NAMALWA (cell line): ENCODE data around the gene EDRF1.

Experiments
- DNase-seq: peaks from one replicate; pipeline ENCODE4 v3.0.0-alpha.2; 2015; ENCODE audit warnings: low spot score

Gene EDRF1

DNA sequence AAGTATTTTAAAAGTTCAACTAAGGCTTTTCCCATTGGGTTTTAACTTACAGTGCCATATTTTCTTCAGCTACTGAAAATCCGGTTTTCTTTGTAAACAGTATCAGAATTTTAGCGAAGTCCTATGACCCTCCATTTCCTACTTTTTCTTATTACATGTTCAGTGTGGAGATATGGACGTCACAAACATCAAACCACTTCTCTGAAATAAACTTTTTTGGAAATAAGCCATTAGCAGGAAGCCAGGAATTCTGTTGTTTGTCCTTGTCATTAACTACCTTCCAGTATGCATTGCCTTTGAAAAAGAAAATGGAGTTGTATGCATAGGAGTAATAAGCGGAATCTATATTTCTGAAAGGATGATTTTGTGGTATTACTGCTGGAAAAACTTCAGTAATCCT is 47.0 kb downstream of the EDRF1 start:
- DNase-seq = no peak

DNA sequence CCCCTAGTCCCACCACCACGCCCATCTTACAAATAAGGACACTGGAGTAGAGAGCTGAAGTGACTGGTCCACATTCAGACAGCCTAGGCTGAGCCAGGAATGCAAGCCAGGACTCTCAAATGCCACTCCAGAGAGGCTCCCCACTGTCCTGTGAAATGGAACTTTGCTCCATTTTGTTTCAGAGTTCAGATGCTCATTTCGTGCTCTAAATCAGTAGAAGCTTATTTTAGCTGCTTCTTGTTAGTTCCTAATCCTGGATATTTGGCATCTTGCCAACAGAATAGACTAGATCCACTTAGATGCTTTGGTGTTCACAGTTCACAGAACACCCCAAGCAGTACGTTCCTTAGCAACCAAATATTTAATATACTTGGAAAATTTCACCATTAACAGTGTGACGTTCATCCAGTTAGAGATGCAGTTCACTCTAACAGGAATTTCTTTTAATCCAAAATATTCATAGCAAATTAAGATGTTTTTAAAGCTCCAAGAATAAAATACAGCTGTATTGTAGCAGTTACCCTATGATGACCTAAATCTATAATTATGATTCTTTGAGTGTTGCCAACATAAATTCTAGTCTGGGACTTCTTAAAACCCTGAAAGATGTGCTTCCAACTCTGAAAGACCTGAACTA is 48.8 kb downstream of the EDRF1 start:
- DNase-seq = peak; percentile 11

DNA sequence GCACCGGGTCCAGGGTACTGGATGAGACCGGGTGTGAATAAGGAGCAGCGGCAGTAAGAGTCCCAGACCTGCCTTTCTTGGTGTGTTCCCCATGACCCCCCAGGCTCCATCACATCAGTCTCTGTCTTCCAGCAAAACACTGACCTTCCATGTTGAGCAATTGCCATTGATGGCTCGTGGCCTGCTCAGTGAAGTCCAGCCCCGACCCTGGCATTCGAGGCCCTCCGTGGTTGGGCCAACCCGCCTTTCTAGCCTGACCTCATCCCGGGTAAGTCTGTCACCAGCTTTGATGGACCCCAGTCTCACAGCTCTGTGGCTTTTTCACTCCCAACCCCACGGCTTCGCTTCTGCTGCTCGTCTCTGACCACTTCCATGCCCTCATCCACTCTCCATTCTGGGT is 49.7 kb downstream of the EDRF1 start:
- no peak for DNase-seq

DNA sequence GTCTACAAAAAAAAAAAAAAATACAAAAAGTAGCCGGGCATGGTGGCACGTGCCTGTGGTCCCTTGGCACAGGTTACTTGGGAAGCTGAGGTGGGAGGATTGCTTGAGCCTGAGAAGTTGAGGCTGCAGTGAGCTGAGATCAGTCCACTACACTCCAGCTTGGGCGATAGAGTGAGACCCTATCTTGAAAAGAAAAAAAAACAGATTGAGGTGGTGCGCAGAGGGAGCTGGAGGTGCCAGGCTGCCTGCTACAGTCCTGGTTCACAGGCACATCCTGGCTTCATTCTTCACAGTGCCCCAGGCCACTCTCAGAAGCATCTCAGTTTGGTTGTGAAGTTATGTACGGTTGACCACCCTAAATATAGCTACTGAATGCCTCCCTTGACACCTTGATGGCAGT is 51.3 kb downstream of the EDRF1 start:
- DNase-seq = no peak

DNA sequence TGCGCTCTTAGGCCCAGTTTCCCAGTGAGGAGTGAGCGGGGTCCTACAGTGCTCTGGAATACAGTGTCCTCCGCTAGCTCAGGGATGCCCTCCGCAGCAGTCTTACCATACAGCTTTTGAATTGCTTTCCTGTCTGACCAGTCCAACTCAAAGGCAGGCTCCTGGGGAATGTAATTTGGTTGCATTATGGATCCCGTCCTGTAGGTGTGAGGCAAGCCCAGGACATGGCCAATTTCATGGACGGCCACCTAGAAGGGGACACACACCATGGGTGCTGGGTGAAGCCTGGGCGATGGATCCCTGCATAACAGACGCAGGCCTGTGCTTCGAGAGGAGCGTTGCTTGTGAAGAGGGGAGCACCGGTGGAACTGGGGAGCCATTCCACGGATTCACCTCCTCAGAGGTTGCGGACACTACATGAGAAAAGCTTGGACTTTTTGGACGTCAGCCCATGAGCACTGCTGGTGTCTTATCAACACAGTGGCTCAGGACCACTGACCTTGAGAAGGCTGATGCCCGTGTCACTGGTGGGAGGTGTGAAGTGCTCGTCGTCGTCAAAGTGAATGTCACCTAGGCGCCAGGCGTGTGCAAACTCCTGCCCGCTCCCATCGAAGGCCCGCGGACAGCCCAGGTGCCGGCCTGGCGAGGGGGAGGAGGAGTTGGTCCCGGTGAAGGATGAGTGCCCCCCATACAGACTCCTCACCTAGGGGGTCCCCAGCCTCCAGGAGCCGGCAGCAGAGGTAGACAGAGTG is 52.8 kb downstream of the EDRF1 start:
- no peak for DNase-seq

DNA sequence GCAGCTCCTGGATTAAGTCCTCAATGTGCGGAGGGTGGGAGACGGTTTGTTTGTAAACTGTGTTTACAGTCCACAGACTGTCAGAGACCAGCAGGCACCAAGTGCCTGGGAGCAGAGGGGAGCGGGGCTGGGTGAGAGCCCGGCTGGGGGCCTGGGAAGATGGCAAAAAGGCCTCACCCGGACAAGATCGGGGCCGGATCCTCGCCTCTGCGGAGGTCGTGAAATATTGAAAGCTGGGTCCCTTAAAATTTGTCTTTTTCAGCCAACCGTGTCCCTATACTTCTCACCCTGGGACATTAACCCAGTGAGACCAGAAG is 53.3 kb downstream of the EDRF1 start:
- DNase-seq = no peak

DNA sequence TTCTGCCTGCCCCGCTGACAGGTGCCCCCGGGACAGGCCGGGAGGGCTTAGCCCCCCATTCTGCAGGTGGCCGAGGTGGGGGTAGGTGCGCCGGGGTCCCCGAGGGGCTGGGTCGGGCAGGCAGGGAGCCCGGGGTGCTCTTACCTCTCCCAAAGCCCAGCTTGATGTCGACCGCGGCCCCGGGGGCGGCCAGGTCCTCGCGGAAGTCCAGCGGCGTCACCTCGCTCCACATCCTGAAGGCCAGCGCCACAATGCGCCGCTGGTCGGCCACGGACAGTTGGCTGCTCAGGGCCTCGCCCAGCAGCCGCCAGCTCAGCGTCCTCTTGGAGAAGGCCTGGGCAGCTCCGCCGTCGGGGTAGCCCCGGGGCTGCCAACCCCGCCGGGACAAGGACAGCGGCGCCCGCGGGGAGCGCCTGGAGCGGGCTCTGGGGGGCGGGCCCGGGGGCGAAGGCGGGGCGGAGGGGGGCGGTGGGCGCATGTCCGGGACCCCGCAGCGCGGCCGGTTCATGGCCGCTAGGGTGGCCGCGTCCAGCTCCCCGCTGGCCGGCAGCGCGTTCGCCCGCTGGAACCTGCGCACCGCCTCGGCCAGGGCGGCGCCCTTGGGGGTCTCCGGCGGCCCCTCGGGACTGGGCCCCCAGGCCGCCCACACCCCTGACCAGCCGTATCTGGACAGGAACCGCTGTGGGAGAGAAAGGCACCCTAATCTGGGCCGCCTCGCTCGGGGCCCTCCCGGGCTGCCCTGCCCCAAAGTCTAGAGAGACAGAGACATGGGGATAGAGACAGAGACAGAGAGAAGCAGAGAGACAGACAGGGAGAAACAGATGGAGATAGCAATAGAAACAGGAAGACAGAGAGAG is 54.4 kb downstream of the EDRF1 start:
- no peak for DNase-seq

DNA sequence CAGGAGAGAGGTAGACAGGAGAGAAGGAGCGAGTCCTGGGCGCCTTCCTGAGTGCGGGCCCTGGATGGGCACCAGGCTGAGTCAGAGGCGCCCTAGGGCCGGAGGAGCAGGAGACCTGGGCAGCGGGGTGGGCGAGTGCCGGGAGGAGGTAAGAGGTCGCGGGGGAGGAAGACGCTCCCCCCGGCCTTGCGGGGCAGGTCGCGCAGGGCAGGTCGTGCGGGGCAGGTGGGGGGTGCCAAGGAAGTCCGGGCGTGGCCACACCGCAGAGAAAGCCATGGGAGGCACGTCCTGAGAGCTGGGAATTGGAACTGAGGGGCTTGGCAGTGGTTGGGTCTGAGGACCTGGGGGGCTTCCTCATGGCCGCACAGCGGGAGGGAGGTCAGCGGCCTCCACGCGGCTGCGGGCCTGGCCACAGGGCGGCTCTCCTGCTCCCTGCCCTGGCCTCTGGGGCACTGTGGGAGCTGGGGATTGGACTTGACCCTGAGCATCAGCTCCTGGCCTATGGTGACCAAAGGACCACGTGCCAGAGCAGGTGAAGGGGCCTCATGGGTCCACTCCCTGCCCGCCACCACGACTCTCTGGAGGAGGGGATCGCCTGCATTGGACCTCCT is 55.2 kb downstream of the EDRF1 start:
- DNase-seq = no peak

DNA sequence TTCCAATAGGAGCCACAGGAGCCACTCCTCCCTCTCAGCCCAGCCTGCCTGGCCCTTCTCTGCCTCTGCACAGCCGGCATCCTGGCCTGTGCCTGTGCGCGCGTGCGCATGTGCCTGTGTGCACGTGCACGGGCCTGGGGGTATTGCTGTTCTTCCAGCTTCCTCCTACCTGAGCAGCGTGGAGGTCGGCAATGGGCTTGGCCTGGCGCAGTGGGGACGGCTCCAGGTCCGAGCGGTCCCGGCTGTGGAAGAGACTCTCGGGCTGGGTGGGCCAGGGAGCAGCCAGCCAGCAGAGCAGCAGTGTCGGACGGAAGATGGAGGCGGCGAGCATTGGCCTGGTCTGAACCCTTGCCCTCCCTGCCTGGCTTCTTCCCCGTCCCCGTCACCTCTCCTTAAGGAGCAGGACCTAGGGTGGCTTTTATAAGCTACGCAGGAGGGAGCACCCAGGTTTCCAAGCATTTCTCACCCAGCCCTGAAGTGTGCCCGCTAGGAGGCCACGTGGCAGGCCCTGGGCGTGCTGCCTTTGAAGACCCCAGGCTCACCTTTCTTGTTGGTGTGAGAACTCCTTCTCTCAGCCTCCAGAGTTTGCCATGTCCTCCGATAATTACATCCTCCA is 56.1 kb downstream of the EDRF1 start, which contains the start of gene MMP21:
MMP21 (minus strand) TSS at position 331 of the 616 bp plus-strand sequence; CDS start at position 331, 0 bp downstream.
- no peak for DNase-seq

DNA sequence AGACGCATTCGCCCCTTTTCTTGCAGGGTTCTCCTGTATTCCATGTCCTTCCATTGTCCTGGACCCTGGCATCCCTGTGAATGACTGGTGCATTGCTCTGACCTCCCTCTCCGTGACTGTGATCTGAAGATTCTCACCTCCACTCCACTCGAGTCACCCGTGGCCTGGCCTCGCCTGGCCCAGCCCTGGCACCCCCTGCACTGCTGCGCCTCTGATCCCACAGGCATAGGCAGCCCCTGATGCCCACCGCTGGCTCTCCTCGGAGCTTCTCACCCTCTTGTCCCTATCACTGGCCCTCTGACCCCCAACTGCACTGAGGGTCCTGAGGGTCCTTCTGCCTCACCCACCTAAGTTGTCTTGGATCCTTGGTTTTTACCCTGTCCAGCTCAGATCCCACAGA is 58.3 kb downstream of the EDRF1 start:
- no peak for DNase-seq

DNA sequence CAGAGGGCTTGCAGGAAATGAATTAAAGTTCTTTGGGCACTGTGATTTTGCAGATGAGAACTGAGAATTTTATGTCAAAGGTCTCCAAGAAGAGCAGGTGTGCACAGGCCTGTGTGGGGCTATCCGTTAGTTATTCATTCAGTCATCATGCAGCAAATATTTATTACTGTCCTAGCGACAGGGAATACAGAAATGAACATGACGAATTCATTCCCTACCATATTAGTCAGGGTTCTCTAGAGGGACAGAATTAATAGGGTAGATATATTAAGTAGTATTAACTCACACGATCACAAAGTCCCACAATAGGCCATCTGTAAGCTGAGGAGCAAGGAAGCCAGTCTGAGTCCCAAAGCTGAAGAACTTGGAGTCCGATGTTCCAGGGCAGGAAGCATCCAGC is 59.0 kb downstream of the EDRF1 start:
- DNase-seq = no peak

DNA sequence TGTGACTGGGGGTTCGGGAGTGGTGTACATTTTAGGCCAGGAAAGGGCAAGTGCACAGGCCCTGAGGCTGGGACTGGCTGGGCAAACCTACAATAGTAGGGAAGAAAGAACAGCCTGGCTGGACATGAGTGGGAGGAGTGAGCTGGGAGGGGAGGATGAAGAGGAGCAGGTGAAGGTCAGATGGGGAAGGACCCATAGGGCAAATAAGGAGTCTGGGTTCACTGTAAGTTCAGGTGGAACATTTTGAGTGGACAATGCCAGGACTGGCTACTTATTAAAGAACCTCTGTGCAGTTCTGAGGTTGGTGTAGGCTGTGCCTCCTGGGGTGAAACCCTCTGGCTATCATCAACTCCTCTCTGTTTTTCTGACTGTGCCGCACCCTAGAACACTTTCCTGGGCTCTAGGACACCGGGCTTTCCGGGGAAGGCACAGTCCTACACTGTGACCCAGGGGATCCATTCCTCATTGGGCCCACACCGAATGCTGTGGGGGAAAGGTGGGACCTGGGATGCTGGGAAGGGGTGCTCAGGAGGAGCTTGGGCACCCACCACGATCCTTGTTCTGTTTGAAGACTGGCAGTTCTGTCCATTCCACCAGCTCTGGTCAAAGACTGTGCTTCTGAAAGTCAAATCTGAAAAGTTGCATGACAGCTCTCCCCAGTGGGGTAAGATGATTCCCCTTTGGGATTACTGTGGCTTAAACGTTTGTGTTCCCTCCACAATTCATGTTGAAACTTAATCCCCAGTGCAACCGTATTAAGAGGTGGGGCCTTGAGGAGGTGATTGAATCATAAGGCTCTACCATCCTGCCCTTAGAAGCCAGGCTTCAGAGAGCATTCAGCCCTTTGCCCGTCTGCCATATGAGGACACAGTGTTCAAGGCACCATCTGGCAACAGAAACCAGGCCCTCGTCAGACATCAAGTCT is 60.2 kb downstream of the EDRF1 start:
- no peak for DNase-seq

DNA sequence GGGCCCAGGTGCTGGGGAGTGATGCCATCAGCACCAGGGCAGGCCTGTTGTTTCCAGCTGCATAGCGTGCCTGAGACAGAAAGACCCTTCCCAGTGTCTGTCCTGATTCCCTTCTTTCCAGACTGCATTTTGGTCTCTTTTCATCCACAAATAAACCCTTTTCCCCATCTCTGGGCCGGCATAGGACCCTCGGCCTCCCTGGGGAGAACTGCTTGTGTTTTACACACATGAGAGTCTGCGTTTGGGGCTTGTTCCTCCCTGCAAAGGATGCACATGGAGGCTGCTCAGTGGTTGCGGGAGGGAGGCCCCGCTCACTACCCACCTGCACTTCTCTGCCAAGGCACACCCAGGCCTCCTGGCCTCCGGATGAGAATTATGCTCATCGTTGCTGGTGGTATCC is 61.9 kb downstream of the EDRF1 start:
- no peak for DNase-seq

DNA sequence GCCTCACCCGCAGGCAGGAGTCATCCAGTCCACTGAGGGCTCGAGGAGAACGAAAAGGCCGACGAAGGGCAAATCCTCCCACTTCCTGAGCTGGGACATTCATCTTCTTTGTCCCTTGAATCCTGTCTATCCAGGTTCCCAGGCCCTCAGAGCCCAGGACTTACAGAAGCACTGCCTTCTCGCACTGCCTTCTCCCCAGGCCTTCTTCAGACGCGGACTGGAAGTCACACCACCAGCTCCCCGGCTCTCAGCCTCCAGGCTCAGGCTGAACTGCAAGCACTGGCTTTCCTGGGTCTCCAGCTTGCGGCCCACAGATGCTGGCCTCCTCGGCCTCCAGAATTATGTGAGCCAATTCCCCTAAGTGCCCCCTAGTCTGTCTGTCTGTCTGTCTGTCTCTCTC is 62.5 kb downstream of the EDRF1 start:
- DNase-seq = no peak

DNA sequence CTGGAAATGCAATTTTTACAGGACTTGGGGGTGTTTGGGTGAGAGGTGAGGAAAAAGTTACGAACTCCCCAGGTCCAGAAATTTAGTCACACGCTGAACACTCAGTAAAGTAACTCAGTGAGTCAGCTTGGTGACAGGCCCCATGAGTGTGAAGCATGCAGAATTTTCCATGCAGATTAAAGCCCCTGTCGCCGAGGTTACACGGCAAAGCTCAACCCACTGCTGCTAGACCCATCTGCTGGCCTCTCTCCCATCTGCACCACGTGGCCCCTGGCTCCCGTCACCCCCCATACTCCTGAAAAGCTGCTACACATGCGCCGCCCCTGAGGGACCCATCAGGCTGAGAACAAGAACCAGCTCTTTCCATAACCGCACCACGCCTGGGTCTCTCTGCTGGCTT is 63.1 kb downstream of the EDRF1 start:
- no peak for DNase-seq

DNA sequence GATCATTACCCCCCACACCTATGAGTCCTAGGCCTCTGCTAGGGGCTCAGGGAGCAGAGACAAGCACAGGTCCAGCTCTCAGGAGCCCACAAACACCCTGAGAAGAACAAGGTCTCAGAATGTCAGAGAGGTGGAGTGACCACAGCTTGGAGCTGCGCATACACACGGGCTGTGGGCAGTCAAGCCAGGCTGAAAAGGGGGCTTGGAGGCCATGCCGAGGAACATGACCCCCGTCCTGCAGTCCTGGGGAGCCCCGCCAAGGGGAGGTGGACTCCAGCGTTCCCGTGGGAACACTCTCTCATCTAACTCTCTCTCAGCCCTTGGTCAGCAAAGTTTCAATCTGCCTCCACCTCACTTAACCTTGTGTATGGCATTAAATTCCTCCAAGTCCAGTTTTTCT is 63.9 kb downstream of the EDRF1 start:
- no peak for DNase-seq

DNA sequence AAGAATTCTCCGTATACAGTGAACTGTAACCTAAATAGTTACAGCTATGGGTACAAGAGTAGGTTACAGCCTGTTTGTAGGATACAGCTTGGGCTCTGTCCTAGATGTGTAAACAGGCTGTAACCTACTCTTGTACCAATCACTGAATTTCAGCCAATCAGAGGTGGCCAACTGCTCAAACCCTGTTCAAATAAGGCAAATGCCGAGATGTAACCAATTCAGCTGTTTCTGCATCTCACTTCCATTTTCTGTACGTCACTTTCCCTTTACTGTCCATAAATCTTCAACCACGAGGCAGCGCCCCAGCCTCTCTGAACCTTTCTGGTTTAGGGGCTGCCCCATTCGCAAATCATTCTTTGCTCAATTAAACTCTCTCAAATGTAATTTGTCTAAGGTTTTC is 64.4 kb downstream of the EDRF1 start:
- DNase-seq = peak; percentile 21

DNA sequence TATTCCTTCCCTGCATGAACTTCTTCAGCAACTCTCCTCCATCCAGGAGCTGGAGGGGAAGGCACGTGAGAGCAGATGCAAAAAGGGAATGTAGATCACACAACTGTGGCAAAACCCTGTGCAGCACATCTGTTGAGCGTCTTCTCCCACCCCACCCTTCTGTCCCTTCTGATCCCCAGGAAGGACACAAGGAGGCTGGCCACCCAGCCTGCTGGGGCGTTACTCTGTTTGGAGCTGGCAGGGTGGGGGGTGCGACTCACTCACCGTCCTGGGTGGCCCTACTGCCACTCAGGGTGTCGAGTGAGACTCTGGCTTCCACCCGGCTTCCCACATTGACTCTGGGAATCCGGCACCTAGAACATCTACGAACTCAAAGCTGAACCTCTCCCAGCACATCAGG is 66.3 kb downstream of the EDRF1 start:
- no peak for DNase-seq

DNA sequence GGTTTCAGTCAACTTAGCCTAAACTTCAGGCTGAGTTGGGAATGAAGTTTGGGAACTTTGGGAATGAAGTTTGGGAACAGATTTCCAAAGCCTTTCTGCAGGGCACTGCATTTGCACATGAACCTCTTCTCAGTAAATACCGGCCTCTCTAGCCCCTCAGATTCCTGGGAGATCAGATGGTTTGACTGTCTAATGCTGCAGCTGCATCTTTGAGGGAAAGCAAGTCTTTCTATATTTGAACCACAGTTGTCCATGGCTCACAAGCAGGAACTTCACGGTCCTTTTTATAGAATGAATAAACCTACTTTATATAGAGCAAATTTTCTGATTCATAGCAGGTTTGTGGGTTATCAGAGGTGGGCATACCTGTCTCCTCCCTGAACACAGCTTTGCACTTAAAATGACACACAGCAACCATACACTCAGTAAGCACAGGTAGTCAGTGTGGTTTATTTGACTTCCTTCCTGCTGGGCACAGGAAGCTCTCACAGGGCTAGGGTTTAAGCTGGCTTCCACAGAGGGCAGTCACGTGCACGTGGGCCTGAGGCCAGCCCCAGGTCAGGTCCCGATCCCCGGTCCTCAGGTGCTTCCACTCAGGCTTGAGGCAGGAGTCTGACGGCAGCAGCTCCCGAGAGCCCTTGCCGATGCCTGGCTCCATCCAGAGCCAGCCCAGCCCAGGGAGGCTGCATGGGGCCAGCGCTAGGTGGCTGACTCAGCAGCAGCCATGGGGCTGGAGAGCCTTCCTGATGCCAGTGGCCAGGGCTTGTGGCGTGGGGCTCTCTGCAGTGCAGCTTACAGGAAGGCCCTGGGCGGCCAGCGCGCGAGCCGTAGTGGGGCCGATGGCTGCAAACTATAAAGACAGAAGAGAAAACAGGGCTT is 68.9 kb downstream of the EDRF1 start:
- no peak for DNase-seq
